IMR-90 (cell line): ENCODE results near the gene STARD10. TPM values are rescaled to one million over a fixed set of nuclear protein-coding genes. Genes with fewer than 3 reads are reported as not detected.

Source experiments
- ATAC-seq: fragments of 200-7000 bp; cut with Tn5 transposase; 2 replicates; pipeline ENCODE4 v1.9.1; 2020; ENCODE audit warnings: low read depth, mild to moderate bottlenecking, moderate library complexity
- BruUV-seq: library from RNA; stranded (reverse); fragments of 400-500 nt; replicated peaks from 2 replicates; lab custom pipeline; 2021; lab: Mats Ljungman, UMichigan
- CTCF ChIA-PET: fragments of 300-600 bp; formaldehyde crosslinking; extraction: SDS; loops from one replicate; lab custom pipeline; 2021; ENCODE audit warnings: antibody characterized with exemption; lab: Yijun Ruan, JAX
- POLR2A ChIA-PET: fragments of 300-600 bp; sonication (Branson Sonifier 250); formaldehyde crosslinking; loops from one replicate; lab custom pipeline; 2022; ENCODE audit warnings: antibody characterized with exemption; ENCODE audit not compliant: unreplicated experiment; lab: Charles Lee
- DNase-seq: peaks from one replicate; pipeline ENCODE4 v3.0.0; 2013
- H2AFZ ChIP-seq: replicated peaks from 2 replicates; pipeline ENCODE3; 2013; ENCODE audit warnings: low read length, mild to moderate bottlenecking; ENCODE audit not compliant: poor library complexity
- H2AK5ac ChIP-seq: 2 replicates; pipeline ENCODE4 v1.6.1; 2013; ENCODE audit warnings: low read depth, low read length, inconsistent platforms
- H2AK9ac ChIP-seq: replicated peaks from 2 replicates; pipeline ENCODE3; 2013; ENCODE audit warnings: mild to moderate bottlenecking, low read depth, low read length, moderate library complexity; ENCODE audit not compliant: poor library complexity
- H2BK120ac ChIP-seq: 2 replicates; pipeline ENCODE4 v1.6.1; 2013; ENCODE audit warnings: low read depth, low read length, inconsistent platforms
- H2BK15ac ChIP-seq: 3 replicates; pipeline ENCODE4 v1.6.1; 2013; ENCODE audit warnings: low read depth, low read length, inconsistent platforms
- H2BK20ac ChIP-seq: 2 replicates; pipeline ENCODE4 v1.6.1; 2013; ENCODE audit warnings: low read depth, mild to moderate bottlenecking, inconsistent platforms, low read length, moderate library complexity
- H2BK5ac ChIP-seq: 2 replicates; pipeline ENCODE4 v1.6.1; 2013; ENCODE audit warnings: mild to moderate bottlenecking, low read depth, low read length, inconsistent platforms; ENCODE audit not compliant: poor library complexity, severe bottlenecking
- H3K14ac ChIP-seq: replicated peaks from 2 replicates; pipeline ENCODE4 v1.6.1; 2013; ENCODE audit warnings: low read depth, low read length, inconsistent platforms
- H3K18ac ChIP-seq: 2 replicates; pipeline ENCODE4 v1.6.1; 2013; ENCODE audit warnings: low read depth, low read length, control low read depth
- H3K23ac ChIP-seq: 2 replicates; pipeline ENCODE4 v1.6.1; 2013; ENCODE audit warnings: low read depth, low read length, inconsistent platforms
- H3K27ac ChIP-seq: 2 replicates; pipeline ENCODE4 v1.5.1; 2013; ENCODE audit warnings: mild to moderate bottlenecking, control low read depth, low read length; ENCODE audit not compliant: insufficient read depth
- H3K27me3 ChIP-seq: 2 replicates; pipeline ENCODE4 v1.6.1; 2013; ENCODE audit warnings: low read length; ENCODE audit not compliant: control insufficient read depth, insufficient read depth
- H3K36me3 ChIP-seq: 2 replicates; pipeline ENCODE4 v1.6.1; 2013; ENCODE audit warnings: low read length, mixed read lengths; ENCODE audit not compliant: control insufficient read depth, insufficient read depth
- H3K4ac ChIP-seq: 2 replicates; pipeline ENCODE4 v1.6.1; 2013; ENCODE audit warnings: low read depth, low read length, inconsistent platforms
- H3K4me1 ChIP-seq: 2 replicates; pipeline ENCODE4 v1.6.1; 2013; ENCODE audit warnings: low read length, mixed read lengths; ENCODE audit not compliant: control insufficient read depth, insufficient read depth
- H3K4me2 ChIP-seq: 2 replicates; pipeline ENCODE4 v1.6.1; 2013; ENCODE audit warnings: low read depth, mild to moderate bottlenecking, control low read depth, low read length, moderate library complexity
- H3K4me3 ChIP-seq: 2 replicates; pipeline ENCODE4 v1.5.1; 2013; ENCODE audit warnings: low read depth, mild to moderate bottlenecking, control low read depth, low read length, moderate library complexity; ENCODE audit not compliant: insufficient read depth
- H3K56ac ChIP-seq: 2 replicates; pipeline ENCODE4 v1.6.1; 2013; ENCODE audit warnings: low read length, inconsistent platforms; ENCODE audit not compliant: insufficient read depth; ENCODE audit errors: extremely low read depth
- H3K79me1 ChIP-seq, 2 experiments: 2 replicates each; pipeline ENCODE4 v1.6.1; 2013; ENCODE audit warnings: low read length in 2 of 2, inconsistent platforms in 1 of 2, low read depth in 1 of 2
- H3K9ac ChIP-seq: 2 replicates; pipeline ENCODE4 v1.6.1; 2013; ENCODE audit warnings: low read depth, low read length, control low read depth
- H3K9me1 ChIP-seq: 2 replicates; pipeline ENCODE4 v1.6.1; 2013; ENCODE audit warnings: low read length, inconsistent platforms; ENCODE audit not compliant: insufficient read depth
- H3K9me3 ChIP-seq: 2 replicates; pipeline ENCODE4 v1.6.1; 2013; ENCODE audit warnings: low read length; ENCODE audit not compliant: control insufficient read depth, insufficient read depth
- H4K20me1 ChIP-seq: 2 replicates; pipeline ENCODE4 v1.6.1; 2013; ENCODE audit warnings: low read length, inconsistent platforms; ENCODE audit not compliant: insufficient read depth
- H4K5ac ChIP-seq: 2 replicates; pipeline ENCODE4 v1.6.1; 2013; ENCODE audit warnings: mild to moderate bottlenecking, low read depth, low read length, control low read depth
- H4K8ac ChIP-seq, 2 experiments: 2 replicates each; pipeline ENCODE4 v1.6.1; 2013; ENCODE audit warnings: low read depth in 2 of 2, low read length in 2 of 2, control low read depth in 1 of 2, inconsistent platforms in 1 of 2
- H4K91ac ChIP-seq: 2 replicates; pipeline ENCODE4 v1.6.1; 2013; ENCODE audit warnings: low read depth, low read length, inconsistent platforms; ENCODE audit not compliant: insufficient read depth
- CHD1 ChIP-seq: IDR thresholded peaks from 2 replicates; pipeline ENCODE4 v1.6.1; 2012; ENCODE audit warnings: low read depth, low read length, improper control_type of control experiment
- MAFK ChIP-seq: IDR thresholded peaks from 2 replicates; pipeline ENCODE4 v1.6.1; 2012; ENCODE audit warnings: low read depth, low read length, improper control_type of control experiment
- MAZ ChIP-seq: IDR thresholded peaks from 2 replicates; pipeline ENCODE4 v1.6.1; 2012; ENCODE audit warnings: low read depth, mild to moderate bottlenecking, low read length, improper control_type of control experiment, moderate library complexity, borderline replicate concordance
- MXI1 ChIP-seq: IDR thresholded peaks from 2 replicates; pipeline ENCODE4 v1.6.1; 2012; ENCODE audit warnings: low read depth, mild to moderate bottlenecking, low read length, moderate library complexity, borderline replicate concordance
- POLR2A ChIP-seq: IDR thresholded peaks from 2 replicates; pipeline ENCODE4 v1.6.1; 2012; ENCODE audit warnings: mild to moderate bottlenecking, low read depth, low read length
- RCOR1 ChIP-seq: IDR thresholded peaks from 2 replicates; pipeline ENCODE4 v1.6.1; 2012; ENCODE audit warnings: mild to moderate bottlenecking, low read length, improper control_type of control experiment; ENCODE audit not compliant: insufficient replicate concordance
- WGBS, 2 experiments: methylation state at CpG; one replicate each; pipeline versions ENCODE4 v1.1.5 to v1.1.7; 2013; ENCODE audit warnings: missing lambda C conversion rate in 2 of 2; ENCODE audit not compliant: insufficient read length in 1 of 2; ENCODE audit errors: extremely low coverage in 2 of 2; 5-methylcytosine and 5-hydroxymethylcytosine counted together
- dilution Hi-C: fragments of 300-500 bp; cut with HindIII; formaldehyde crosslinking; loops from one replicate; pipeline ENCODE4 v1.14.3; 2018; ENCODE audit warnings: low sequenced_read_pairs; ENCODE audit not compliant: unreplicated experiment
- in situ Hi-C: fragments of 300-500 bp; cut with MboI; formaldehyde crosslinking; loops from 3 replicates; pipeline ENCODE4 v1.14.3; 2019; ENCODE audit warnings: low sequenced_read_pairs, inconsistent platforms, mixed read lengths
- intact Hi-C: fragments of 100-400 bp; cut with micrococcal nuclease; formaldehyde crosslinking; loops from 2 replicates; pipeline ENCODE4 v1.10.0; 2022
- polyA plus RNA-seq, 3 experiments: library from polyadenylated mRNA; depleted of rRNA; stranded (reverse); fragments of >200 nt; gene quantifications; 2 replicates each; pipeline ENCODE4 v1.2.3, GENCODE V29; 2012; ENCODE audit warnings: low replicate concordance in 1 of 3
- total RNA-seq: library from RNA; depleted of rRNA; stranded (reverse); fragments of >200 nt; gene quantifications from 2 replicates; pipeline ENCODE4 v1.2.3, GENCODE V29; 2012

STARD10 gene
- total and polyA plus RNA-seq, 2 of the 4 experiments (the other 2 are of a cell fraction) = 23.8 to 37.4 TPM

- ATAC-seq = no peak
- dilution Hi-C loops = no loop called here
- WGBS, 2 experiments = no CpG with 5 or more reads among the region's 8 CpGs
These were observed 40.1 kb upstream of the STARD10 start for GRCh38 chr11:72833811-72834493.

More at GRCh38 chr11:72833811-72834493, 40.1 kb upstream of the STARD10 start:
- POLR2A ChIA-PET = interaction anchor here (0.6 kb wide), 1 partner anchor 905 kb away, joined by 3 read pairs; the partner anchor contains the start of gene RNF121
- H4K91ac ChIP-seq = no peak overlapping the region
- no peak overlapping the region for H2AK9ac ChIP-seq
- H3K4me3 ChIP-seq = no peak overlapping the region
- no peak overlapping the region for H2BK15ac ChIP-seq
- peaks cover 10% of the 10 kb centered on the region for H3K4me1 ChIP-seq
- H3K23ac ChIP-seq = no peak overlapping the region
- H3K4ac ChIP-seq = no peak overlapping the region
- in situ Hi-C loops (loop anchor here (5.0 kb wide), 2 partner anchors 343 to 453 kb away; no protein-coding TSS in a partner anchor), intact Hi-C loops (no loop called here)
- H3K36me3 ChIP-seq = peaks cover 5% of the 10 kb centered on the region; the same call in 1 of the 2 replicates
- TF ChIP-seq RCOR1 (no peak), POLR2A (no peak), MAFK (no peak), CHD1 (no peak), MXI1 (no peak), MAZ (no peak)
- H3K27me3 ChIP-seq = no peaks in the 10 kb centered on the region
- no peak overlapping the region for H2AFZ ChIP-seq
- no peaks in the 10 kb centered on the region for H4K20me1 ChIP-seq
- H3K79me1 ChIP-seq = peaks cover 0 to 19% of the 10 kb centered on the region in 2 experiments; a peak in 2 of 4 replicates
- CTCF ChIA-PET = interaction anchor here (0.5 to 3.2 kb wide), 3 partner anchors 108 to 1942 kb away, joined by 4 to 19 read pairs (median 6); no protein-coding TSS in a partner anchor
- no peak overlapping the region for H3K56ac ChIP-seq
- no peak overlapping the region for H3K14ac ChIP-seq
- no peak overlapping the region for H2BK20ac ChIP-seq
- H3K18ac ChIP-seq = no peak overlapping the region
- H3K9ac ChIP-seq = no peak overlapping the region
- no peak overlapping the region for H4K8ac ChIP-seq
- DNase-seq = no peak
- H3K4me2 ChIP-seq = no peak overlapping the region
- H4K5ac ChIP-seq = no peak overlapping the region
- H3K27ac ChIP-seq = no peak overlapping the region
- no TSS peak for BruUV-seq
- no peak overlapping the region for H2AK5ac ChIP-seq
- H2BK120ac ChIP-seq = no peak overlapping the region
- peaks cover 10% of the 10 kb centered on the region for H3K9me1 ChIP-seq
- no peak overlapping the region for H2BK5ac ChIP-seq
- no peaks in the 10 kb centered on the region for H3K9me3 ChIP-seq
